B cell (primary cell): ENCODE results near the gene MKRN2.

Experiments used
- EZH2 ChIP-seq: IDR thresholded peaks from 2 replicates; pipeline ENCODE4 v1.6.1; 2012; ENCODE audit warnings: borderline replicate concordance, low read depth, mild to moderate bottlenecking, moderate library complexity, low read length; ENCODE audit not compliant: insufficient read depth, poor library complexity, severe bottlenecking
- TF ChIP-seq, protein P1 (sequence below): fragments of 200-600 bp; IDR thresholded peaks from one replicate; pipeline ENCODE4 v1.8.0; 2022; ENCODE audit warnings: antibody characterized with exemption, mild to moderate bottlenecking

DNA sequence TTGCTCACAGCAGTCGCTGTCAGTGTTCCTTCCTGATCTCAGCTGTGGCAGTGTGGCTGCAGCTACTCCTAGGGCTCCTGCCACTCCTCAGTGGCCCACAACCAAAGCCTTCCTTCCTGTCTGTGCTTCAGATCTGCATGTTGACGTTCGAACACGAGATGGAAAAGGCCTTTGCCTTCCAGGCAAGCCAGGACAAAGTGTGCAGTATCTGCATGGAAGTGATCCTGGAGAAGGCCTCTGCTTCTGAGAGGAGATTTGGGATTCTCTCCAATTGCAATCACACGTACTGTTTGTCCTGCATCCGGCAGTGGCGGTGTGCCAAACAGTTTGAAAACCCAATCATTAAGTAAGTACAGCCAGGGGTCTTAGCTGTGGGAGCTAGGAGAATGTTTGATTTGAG, 17.8 kb downstream of the MKRN2 start:
- TF ChIP-seq, protein P1, sequence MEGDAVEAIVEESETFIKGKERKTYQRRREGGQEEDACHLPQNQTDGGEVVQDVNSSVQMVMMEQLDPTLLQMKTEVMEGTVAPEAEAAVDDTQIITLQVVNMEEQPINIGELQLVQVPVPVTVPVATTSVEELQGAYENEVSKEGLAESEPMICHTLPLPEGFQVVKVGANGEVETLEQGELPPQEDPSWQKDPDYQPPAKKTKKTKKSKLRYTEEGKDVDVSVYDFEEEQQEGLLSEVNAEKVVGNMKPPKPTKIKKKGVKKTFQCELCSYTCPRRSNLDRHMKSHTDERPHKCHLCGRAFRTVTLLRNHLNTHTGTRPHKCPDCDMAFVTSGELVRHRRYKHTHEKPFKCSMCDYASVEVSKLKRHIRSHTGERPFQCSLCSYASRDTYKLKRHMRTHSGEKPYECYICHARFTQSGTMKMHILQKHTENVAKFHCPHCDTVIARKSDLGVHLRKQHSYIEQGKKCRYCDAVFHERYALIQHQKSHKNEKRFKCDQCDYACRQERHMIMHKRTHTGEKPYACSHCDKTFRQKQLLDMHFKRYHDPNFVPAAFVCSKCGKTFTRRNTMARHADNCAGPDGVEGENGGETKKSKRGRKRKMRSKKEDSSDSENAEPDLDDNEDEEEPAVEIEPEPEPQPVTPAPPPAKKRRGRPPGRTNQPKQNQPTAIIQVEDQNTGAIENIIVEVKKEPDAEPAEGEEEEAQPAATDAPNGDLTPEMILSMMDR: no peak
- no peak for TF ChIP-seq EZH2
